ENCODE results near the gene ARF1. TPM values are rescaled to one million over a fixed set of nuclear protein-coding genes. Genes with fewer than 3 reads are reported as not detected.

Gene ARF1
- total RNA-seq (2013; cell fraction: nucleolus; rRNA removed), result 46.2 and 52.9 TPM in 2 replicates
- 226 and 267 TPM in 2 replicates for total RNA-seq (2014; rRNA removed)
- 113 and 131 TPM in 2 replicates for total RNA-seq (2014; rRNA removed; fragmentation: Illumina TruSeq; extraction: Trizol)
- 296 and 300 TPM in 2 replicates for total RNA-seq (2021)
- polyA plus RNA-seq (2011; ENCODE audit: low read depth), result 141 TPM
- polyA plus RNA-seq (2011; rRNA removed), result 178 and 316 TPM in 2 replicates
- 534 and 696 TPM in 2 replicates for polyA plus RNA-seq (2011; cell fraction: cytosol; rRNA removed)
- 285 and 308 TPM in 2 replicates for polyA plus RNA-seq (2011; cell fraction: nucleus; rRNA removed)
- polyA plus RNA-seq (2012), result 283 and 294 TPM in 2 replicates
- polyA plus RNA-seq (2014; fragmentation: Illumina TruSeq; extraction: Trizol), result 97.0 and 247 TPM in 2 replicates
- polyA plus RNA-seq (2014; fragmentation: Nextera tagmentation; extraction: Ambion mirVana), result 10 to 100 TPM; 48.4 to 97.3 TPM
- polyA plus RNA-seq (2014; rRNA removed), result 352 and 369 TPM in 2 replicates
- polyA plus RNA-seq (2016; fragmentation: Nextera tagmentation; extraction: Ambion mirVana), result 100 to 1,000 TPM; 481 to 508 TPM
- polyA minus RNA-seq (2011; rRNA and poly(A)+ RNA removed), result 403 and 507 TPM in 2 replicates
- polyA minus RNA-seq (2011; cell fraction: cytosol; rRNA and poly(A)+ RNA removed), result 202 and 205 TPM in 2 replicates
- 64.4 and 99.1 TPM in 2 replicates for polyA minus RNA-seq (2011; cell fraction: nucleus; rRNA and poly(A)+ RNA removed)
- percentile 98 among the genes with signal in this experiment for Bru-seq, nascent RNA
- BruChase-seq, experiment 1, labeled RNA remaining after a 6-hour chase, result percentile 99 among the genes with signal in this experiment
- percentile 98 among the genes with signal in this experiment for BruChase-seq, experiment 2, labeled RNA remaining after a 2-hour chase
- long read RNA-seq, experiment 1, transcript ARF1-201 (5 exons, 1,888 nt), result major isoform, 560 of 623 reads
- long read RNA-seq, experiment 1, transcript ARF1-213 (5 exons, 1,972 nt), result minor isoform, 7 of 623 reads
- long read RNA-seq, experiment 1, partial matches to known transcripts, result 41 of 623 reads
- long read RNA-seq, experiment 1, other reads (novel, unspliced or antisense), result 12 of 623 reads
- long read RNA-seq, experiment 2, transcript ARF1-201 (5 exons, 1,888 nt), result major isoform, 1,227 of 1,316 reads
- long read RNA-seq, experiment 2, partial matches to known transcripts, result 45 of 1,316 reads
- long read RNA-seq, experiment 2, other reads (novel, unspliced or antisense), result 42 of 1,316 reads

- Histone ChIP-seq H3K4me3 (peak within 1 kb of the TSS; percentile 94), H3K27ac (ENCODE audit: control insufficient read depth, insufficient read depth) (peak within 1 kb of the TSS; percentile 96), H3K4me1 (ENCODE audit: control insufficient read depth, insufficient read depth, low read length) (peaks cover 32% of the 10 kb centered on the region), H3K27me3 (replicated peaks in 1 of 2; ENCODE audit: control insufficient read depth in 2 of 2, insufficient read depth in 2 of 2, low read length in 1 of 2) (no peaks in the 10 kb centered on the region), H4K20me1 (ENCODE audit: control insufficient read depth, insufficient read depth) (peaks cover 31% of the 10 kb centered on the region), H3K9ac (ENCODE audit: control insufficient read depth, insufficient read depth, low read length) (peak within 1 kb of the TSS; percentile 99), H3K36me3 (ENCODE audit: control insufficient read depth in 2 of 2, insufficient read depth in 2 of 2, low read length in 1 of 2) (no peaks in the 10 kb centered on the region; a peak in 1 of 4 replicates), H2AFZ (ENCODE audit: control insufficient read depth, low read depth, low read length) (peak within 1 kb of the TSS; percentile 93), H3K9me3 (replicated peaks; ENCODE audit: control insufficient read depth, insufficient read depth, low read length) (no peaks in the 10 kb centered on the region), H3K4me2 (ENCODE audit: control insufficient read depth, insufficient read depth) (peak within 1 kb of the TSS; percentile 94), H3K79me2 (ENCODE audit: control insufficient read depth, insufficient read depth, low read length) (peaks cover 79% of the 10 kb centered on the region)
- ChIA-PET POLR2A (interaction anchor here (1.0 to 2.0 kb wide), 6 partner anchors 24 to 84 kb away, joined by 3 to 7 read pairs (median 4); partner anchors contain the start of gene MRPL55), CTCF (interaction anchor here (0.6 to 1.6 kb wide), 6 partner anchors 42 to 959 kb away, joined by 3 to 4 read pairs (median 3); no protein-coding TSS in a partner anchor), SMC1A (ENCODE audit: uncharacterized antibody, unreplicated experiment) (interaction anchor here (1.7 kb wide), 1 partner anchor 83 kb away, joined by 5 read pairs; no protein-coding TSS in a partner anchor), RAD21 (ENCODE audit: unreplicated experiment) (interaction anchor here (1.2 to 1.4 kb wide), 2 partner anchors 46 to 55 kb away, joined by 4 to 5 read pairs; no protein-coding TSS in a partner anchor)
- ATAC-seq (peak; percentile 87), FAIRE-seq (no peak), DNase-seq (ENCODE audit: low read depth, low spot score) (peak; percentile 60)
- in situ Hi-C loops (cut with MboI), result no loop called here
- intact Hi-C loops (cut with micrococcal nuclease; ENCODE audit: unreplicated experiment), result loop anchor here (2.0 kb wide), 2 partner anchors 58 to 82 kb away; partner anchors contain the start of genes GUK1 and IBA57
- WGBS (ENCODE audit: insufficient coverage, insufficient replicate concordance, low lambda C conversion rate, missing lambda C conversion rate), result under 1% methylated on average over 57 of the region's 87 CpGs
- BruUV-seq (replicated peaks), result no TSS peak
- TF ChIP-seq IKZF1 (conservative IDR thresholded peaks at IDR 0.05) (peak; percentile 81), GABPA (IDR thresholded peaks at IDR 0.05; ENCODE audit: low read depth) (no peak), TAF1 (IDR thresholded peaks at IDR 0.05; ENCODE audit: borderline replicate concordance, low read depth, low read length) (peak; percentile 85), MYC (IDR thresholded peaks at IDR 0.05; ENCODE audit: insufficient read depth, insufficient read length, insufficient replicate concordance, low read length, severe bottlenecking) (peak; percentile 65), NR2C1 (IDR thresholded peaks at IDR 0.05) (peak; percentile 34), DPF2 (IDR thresholded peaks at IDR 0.05) (peak; percentile 49; the same call in 1 of the 2 replicates), SRF (IDR thresholded peaks at IDR 0.05; ENCODE audit: low read depth in 2 of 2, low read length in 2 of 2) (0 out of 4 replicates have a peak, but pooled peaks of 1 of the 2 experiments have one; percentile 5), POLR2A (IDR thresholded peaks at IDR 0.05; ENCODE audit: low read depth, low read length) (peak; percentile 92), CEBPB (IDR thresholded peaks at IDR 0.05; ENCODE audit: borderline replicate concordance in 1 of 2, low read depth in 2 of 2, low read length in 2 of 2) (no peak), ATF3 (IDR thresholded peaks at IDR 0.05; ENCODE audit: borderline replicate concordance, extremely low read depth, low read depth, low read length) (no peak), POLR2AphosphoS5 (IDR thresholded peaks at IDR 0.05; ENCODE audit: low read length) (peak; percentile 87), ESRRA (IDR thresholded peaks at IDR 0.05; ENCODE audit: low read length) (no peak), HCFC1 (IDR thresholded peaks at IDR 0.05; ENCODE audit: low read length) (peak; percentile 55; the same call in 1 of the 2 replicates), STAT1 (conservative IDR thresholded peaks at IDR 0.05) (0 out of 2 replicates have a peak, but pooled peaks have one; percentile 61)
Observed at GRCh38 chr1:228082214-228082917, at the start of gene ARF1. TSS of gene ARF1 (plus strand) at chr1:228082708. CDS start at chr1:228097115, 14,407 bp downstream.

All from GM12878 (cell line).